ENCODE measurements around the gene RAPGEF5.

RAPGEF5 gene

GRCh38 chr7:22302951-22303423 is 54.0 kb downstream of the RAPGEF5 start:
- DNase-seq (ENCODE audit: low read depth in 2 of 2) = no peak

GRCh38 chr7:22302193-22302592 is 54.8 kb downstream of the RAPGEF5 start:
- no peak for DNase-seq (ENCODE audit: low read depth in 2 of 2)

DNA sequence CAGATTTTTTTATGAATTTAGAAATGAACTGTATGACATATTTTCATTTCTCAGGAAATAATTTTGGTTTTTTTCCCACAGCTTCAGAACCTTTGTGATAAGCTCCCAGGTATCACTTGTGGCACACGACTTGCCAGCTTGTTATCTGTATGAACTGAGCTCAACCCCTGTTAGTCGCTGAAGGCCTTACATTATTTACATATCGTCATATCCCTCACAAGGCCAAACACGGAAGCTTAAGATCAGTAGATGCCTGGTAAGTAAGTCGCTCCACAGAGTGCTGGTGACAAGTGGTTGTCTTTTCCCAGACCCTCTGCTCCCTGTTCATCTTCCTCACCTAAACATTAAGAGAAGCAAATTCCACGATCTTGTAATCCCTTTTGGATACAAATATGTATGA is 55.2 kb downstream of the RAPGEF5 start:
- DNase-seq (ENCODE audit: low read depth in 2 of 2) = no peak

DNA sequence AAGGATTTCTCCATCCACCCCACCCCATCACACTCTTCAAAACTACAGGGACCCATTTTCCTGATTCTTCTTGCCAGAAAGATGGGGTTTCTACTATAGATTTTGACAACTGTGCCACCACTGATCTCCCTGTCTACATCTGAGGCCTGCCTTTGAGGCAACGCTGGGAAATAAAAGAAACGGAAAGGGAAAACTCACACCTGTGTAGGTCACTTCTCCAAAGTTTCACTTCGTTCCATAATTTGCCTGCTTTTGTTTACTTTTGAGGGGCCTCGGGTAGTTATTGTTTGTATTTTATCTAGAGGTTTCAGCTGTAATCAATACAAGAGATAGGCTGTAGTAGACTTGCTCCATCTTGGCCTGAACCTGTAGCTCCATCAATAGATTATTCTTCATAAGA is 56.1 kb downstream of the RAPGEF5 start:
- no peak for DNase-seq (ENCODE audit: low read depth in 2 of 2)

DNA sequence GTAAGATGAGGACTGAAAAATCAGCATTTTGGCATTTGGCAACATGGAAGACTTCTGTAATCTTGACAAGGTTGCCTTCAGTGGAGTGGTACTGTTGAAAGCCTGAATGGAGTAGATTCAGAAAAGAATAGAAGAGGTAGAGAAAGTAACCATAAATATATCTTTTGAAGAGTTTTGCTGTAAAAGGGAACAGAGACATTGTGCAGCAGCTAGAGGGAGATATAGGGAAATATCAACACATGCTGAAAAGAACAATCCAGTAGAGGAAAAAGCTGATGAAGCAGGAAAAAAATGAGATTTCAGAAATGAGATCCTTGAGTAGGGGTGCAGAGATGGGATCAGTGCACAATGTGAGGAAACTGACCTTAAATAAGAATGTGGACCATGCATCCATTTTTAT is 60.0 kb downstream of the RAPGEF5 start:
- DNase-seq (ENCODE audit: low read depth in 2 of 2) = no peak

DNA sequence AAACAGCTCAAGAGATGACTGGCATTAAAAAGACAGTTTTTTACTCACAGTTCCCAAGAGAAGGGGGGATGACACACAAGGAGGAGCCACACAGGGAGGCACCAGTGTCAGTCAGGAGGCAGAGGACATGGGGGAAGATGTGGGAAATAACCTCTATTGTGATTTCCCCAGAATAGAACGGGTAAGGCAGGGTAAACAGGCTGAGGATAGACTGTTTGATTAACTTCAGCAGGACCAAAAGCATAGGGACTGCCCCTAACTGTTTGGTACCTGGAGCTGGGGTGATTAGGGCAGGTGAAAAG is 60.7 kb downstream of the RAPGEF5 start:
- no peak for DNase-seq (ENCODE audit: low read depth in 2 of 2)

DNA sequence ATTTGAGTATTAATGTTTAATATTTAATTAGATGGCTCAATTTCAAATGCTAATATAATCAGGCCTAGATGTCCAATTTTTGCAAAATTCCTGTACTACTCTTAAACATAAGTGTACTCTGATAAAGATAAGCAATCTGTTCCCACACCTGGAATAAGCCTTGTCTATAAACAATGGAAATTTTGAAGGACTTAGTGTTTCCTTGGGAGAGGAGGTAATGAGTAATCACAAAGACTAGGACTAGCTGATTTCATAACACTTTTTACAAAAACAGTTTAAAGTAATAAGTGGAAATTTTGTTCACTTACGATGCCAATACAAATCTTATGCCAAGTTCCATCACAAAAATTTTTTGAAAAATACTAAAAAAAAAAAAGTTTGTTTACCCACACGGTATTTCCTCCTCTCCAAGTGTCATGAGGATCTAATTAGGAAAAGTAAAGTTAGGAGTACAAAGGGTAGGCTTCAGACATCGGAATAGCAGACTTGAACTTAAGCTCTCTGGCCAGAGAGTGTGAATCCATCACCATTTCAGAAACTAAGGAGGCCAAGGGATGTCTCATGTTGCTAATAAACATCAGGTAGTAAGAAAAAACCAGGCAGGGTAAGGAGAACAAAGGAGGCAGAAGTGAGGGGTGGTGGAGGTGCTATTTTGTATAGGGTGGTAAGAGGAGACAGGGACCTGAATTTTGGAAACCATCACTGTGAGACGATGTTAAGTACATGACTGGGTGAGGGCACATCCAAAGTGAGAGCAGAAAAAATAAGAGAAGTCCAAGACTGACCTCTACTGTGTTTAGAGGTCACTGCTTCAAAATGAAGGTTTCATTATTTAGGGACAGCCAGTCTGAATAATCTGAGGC is 61.3 kb downstream of the RAPGEF5 start:
- no peak for DNase-seq (ENCODE audit: low read depth in 2 of 2)

DNA sequence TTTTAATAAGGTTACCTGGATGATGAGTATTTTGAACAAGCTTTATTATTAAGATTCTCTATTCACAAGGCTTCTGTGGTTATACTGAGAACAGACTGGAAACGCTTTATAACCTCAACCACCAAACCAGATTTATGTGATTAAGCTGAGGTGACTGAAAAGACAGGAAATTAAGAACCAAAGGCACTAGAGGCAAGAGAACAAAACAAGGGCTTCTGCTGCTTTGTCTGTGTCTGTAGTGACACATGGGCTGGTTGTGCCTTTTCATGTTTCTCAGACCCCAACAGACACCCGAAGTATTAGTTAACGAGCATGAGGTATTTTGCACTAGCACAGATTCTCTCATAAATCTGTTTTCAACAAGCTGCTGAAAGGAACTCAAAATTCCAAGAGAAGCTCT is 64.4 kb downstream of the RAPGEF5 start:
- no peak for DNase-seq (ENCODE audit: low read depth in 2 of 2)

DNA sequence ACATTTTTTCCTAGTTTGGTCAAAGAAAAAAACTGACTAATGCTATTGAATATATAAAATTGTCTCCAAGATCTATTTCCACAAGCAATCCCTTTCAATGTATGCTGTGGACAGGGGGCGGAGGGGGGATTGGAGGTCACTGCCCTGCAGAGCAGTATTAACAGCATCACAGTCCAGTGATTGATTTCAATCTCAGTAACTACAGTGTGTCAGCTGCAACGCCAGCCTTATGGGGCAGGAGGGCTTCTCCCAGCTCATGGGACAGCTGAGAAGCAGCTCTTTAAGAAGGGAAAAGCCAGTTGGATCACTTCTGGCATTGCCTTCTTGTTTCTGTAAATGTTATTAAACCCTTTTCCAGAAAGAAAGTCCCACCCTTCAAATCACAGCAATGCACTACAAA is 65.0 kb downstream of the RAPGEF5 start:
- DNase-seq (ENCODE audit: low read depth in 2 of 2) = no peak

GRCh38 chr7:22288202-22288601 is 68.8 kb downstream of the RAPGEF5 start:
- DNase-seq (ENCODE audit: low read depth in 2 of 2) = no peak

- no peak for DNase-seq (ENCODE audit: low read depth in 2 of 2)
Observed at GRCh38 chr7:22287412-22287811, 69.5 kb downstream of the RAPGEF5 start.

DNA sequence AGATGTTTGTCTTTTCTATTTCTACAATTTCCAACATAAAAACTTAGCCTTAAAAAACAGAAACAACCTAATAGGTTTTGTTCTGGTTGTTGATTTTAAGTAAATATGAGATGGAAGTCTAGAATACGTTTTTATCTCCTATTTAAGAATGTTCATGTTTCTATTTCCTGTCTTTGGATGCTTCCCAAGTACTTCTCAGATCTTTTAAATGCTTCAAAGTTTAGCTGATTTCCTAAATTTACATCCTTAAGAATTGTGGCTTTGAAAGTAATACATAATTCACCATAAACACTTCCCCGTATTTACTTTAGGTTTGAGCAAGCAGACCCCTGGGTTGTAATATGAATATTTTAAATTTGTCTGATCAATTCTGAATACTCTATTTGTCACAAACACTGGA is 70.5 kb downstream of the RAPGEF5 start:
- DNase-seq (ENCODE audit: low read depth in 2 of 2) = no peak

DNA sequence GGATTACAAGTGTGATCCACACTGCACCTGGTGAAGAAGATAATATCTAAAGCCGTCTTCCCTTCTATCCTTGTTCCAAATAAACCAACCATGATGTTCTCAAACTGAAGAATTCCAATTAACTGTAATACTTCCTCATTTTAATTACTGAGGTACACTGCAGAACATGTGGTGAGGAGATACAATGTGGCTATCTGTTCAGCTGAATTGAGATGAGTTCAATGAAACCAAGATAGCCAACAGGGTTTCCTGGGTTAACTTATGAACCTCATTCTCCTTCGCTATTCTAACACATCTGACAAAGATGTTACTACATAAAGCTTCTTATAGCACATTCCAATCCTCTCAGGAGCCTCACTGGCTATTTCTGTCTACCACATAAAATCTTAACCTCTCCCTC is 75.5 kb downstream of the RAPGEF5 start:
- no peak for DNase-seq (ENCODE audit: low read depth in 2 of 2)

DNA sequence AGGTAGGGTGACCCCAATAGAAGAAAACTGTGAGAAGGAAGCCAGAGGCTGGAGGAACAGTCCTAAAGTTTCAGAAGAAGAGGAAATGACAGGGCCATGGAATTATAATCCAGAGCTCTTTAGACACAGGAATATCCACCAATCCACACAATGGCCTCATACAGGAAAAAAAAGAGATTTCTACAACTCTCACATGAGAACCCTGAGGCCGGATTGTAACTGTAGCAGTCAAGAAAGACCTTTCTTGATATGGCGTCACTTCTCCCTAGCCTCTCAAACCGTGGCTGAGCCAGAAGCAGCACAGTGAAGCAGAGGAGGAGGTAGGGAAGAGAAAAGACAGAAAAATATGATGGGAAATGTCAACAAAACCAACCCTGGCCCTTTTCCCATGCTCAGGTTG is 76.9 kb downstream of the RAPGEF5 start:
- DNase-seq (ENCODE audit: low read depth in 2 of 2) = no peak

- no peak for DNase-seq (ENCODE audit: low read depth in 2 of 2)
Observed at GRCh38 chr7:22278660-22279059, 78.3 kb downstream of the RAPGEF5 start.

GRCh38 chr7:22277375-22277774 is 79.6 kb downstream of the RAPGEF5 start:
- no peak for DNase-seq (ENCODE audit: low read depth in 2 of 2)

DNA sequence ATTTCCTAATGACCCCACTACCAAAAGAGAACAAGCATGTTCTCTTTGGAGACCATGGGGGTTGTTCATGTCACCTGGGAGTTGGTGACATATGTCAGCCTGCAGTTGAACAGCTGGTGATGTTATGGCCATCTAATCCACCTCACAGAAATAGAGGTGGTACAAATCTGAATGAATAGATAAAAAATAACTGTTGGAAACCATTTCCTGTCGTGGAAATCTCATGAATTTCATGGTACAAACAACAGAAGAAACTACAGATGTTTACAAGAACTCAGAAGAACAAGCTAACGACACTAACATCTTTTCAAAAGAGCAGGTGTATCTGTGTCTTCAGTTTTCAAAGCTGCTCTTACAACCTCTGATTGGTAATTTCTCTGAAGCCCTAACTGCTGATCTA is 81.3 kb downstream of the RAPGEF5 start:
- no peak for DNase-seq (ENCODE audit: low read depth in 2 of 2)

- no peak for DNase-seq (ENCODE audit: low read depth in 2 of 2)
Observed at GRCh38 chr7:22271311-22271710, 85.6 kb downstream of the RAPGEF5 start.

GRCh38 chr7:22270371-22270770 is 86.6 kb downstream of the RAPGEF5 start:
- DNase-seq (ENCODE audit: low read depth in 2 of 2) = no peak

DNA sequence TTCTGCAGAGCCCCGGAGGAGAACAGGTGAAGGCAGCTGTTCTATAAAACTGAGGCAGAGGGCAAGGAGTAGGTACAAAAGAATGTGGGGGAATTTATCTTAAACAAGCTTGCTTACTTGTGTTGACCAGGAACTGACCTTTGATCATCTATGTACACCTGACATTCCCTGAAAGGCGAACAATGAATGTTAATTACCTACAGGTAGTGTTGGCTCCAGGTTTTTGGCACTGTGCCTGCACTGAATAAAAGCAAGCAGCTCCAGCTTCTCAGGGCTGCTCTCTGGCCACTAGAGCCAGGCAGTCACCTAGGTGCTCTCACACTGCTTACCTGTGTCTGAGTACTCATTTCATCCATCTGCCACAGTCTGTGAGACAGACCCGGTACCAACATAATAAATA is 87.0 kb downstream of the RAPGEF5 start:
- no peak for DNase-seq (ENCODE audit: low read depth in 2 of 2)

DNA sequence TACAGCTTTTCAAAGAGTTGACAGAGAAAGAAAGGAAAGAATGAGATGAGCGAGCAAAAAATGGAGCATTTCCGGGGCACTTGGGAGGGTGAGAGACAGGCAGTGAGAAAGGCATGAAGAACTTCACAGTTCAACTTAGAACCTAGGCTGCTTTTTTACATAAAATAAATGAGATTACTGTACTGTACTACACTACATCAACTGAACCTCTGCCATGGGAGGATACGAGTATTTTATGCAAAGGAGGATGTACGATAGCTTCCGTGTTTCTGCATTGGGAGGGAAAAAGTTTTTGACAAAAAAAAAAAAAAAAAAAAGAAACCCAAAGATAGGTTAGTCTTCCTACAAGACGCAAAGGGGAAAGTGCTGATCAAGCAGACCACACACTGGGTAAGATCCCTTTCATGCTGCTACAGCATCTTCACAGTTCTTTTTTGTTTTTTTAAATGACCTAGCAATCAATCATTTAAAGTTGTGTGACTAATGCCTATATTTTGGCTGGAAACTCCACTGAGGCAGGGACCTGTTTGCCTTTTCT is 88.0 kb downstream of the RAPGEF5 start:
- DNase-seq (ENCODE audit: low read depth in 2 of 2) = no peak

- no peak for DNase-seq (ENCODE audit: low read depth in 2 of 2)
Observed at GRCh38 chr7:22267930-22268615, 88.9 kb downstream of the RAPGEF5 start.

- no peak for DNase-seq (ENCODE audit: low read depth in 2 of 2)
Observed at GRCh38 chr7:22262538-22262937, 94.4 kb downstream of the RAPGEF5 start.
